ENCODE results near the gene CD300LD.

The CD300LD gene

DNA sequence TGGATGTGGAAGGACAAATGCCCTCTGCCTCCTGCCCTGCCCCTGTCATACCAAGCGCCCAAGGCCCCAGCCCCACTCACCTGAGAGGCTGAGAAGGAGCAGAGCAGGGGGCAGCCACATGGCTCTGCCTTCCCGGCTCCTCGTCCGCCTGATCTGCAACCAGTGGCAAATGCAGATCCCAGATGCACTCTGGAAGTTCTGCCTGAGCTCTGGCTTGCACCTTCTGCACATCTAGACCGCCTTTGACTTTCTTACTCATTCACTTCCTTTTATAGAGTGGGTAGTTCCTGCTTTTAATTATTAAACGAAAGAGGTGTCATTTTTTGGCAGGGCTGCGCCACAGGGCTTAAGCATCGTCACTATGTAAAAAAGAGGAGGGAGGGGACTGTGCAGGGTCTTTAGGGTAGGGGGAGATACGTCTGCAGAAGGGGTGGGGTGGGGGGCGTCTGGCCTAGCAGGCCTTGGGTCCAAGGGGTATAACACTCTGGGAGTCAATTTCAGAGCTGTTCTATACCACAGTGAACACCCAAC lies 60.8 kb downstream of the CD300LD start, which contains the start of gene CD300LB:
CD300LB (minus strand) TSS at position 245 of the 531 bp plus-strand sequence; CDS start at position 120, 125 bp downstream.
- no peak within 1 kb of the TSS for H3K27ac Mint-ChIP-seq
- H3K9me3 Mint-ChIP-seq (ENCODE audit: low read depth): no peaks in the 10 kb centered on the region
- peaks cover 9% of the 10 kb centered on the region for H3K27me3 Mint-ChIP-seq
- H3K4me1 Mint-ChIP-seq (ENCODE audit: low read depth): peaks cover 5% of the 10 kb centered on the region
- no peak within 1 kb of the TSS for H3K4me3 Mint-ChIP-seq
- no peaks in the 10 kb centered on the region for H3K36me3 Mint-ChIP-seq

- Mint-ChIP-seq H3K4me3 (no peak overlapping the region), H3K36me3 (no peaks in the 10 kb centered on the region), H3K27ac (no peak overlapping the region), H3K27me3 (peaks cover 9% of the 10 kb centered on the region), H3K4me1 (ENCODE audit: low read depth) (peaks cover 5% of the 10 kb centered on the region), H3K9me3 (ENCODE audit: low read depth) (no peaks in the 10 kb centered on the region)
Observed at GRCh38 chr17:74530831-74531150, 61.3 kb downstream of the CD300LD start.

All from activated naive CD8-positive, alpha-beta T cell (primary cell).